Small intestine (tissue), 16 donors: ENCODE results near the gene CNBP. TPM values are rescaled to one million over a fixed set of nuclear protein-coding genes. Genes with fewer than 3 reads are reported as not detected.

Source experiments
- DNase-seq, 2 donors: peaks; one replicate each; pipeline versions ENCODE4 v3.0.0 to v3.0.0-alpha.2; 2013
- FAIRE-seq: peaks from 2 replicates; lab custom pipeline; 2012; peaks lifted over from hg19 to GRCh38; lab: Jason Lieb, UNC
- H3K27ac ChIP-seq, 3 donors: one replicate each; pipeline ENCODE4 v1.5.1; 2013; ENCODE audit warnings: low read length in 2 of 3, mild to moderate bottlenecking in 2 of 3, control low read depth in 1 of 3, inconsistent platforms in 1 of 3, low read depth in 1 of 3, moderate library complexity in 1 of 3
- H3K27me3 ChIP-seq, 3 donors: one replicate each; pipeline ENCODE4 v1.6.1; 2013; ENCODE audit warnings: low read length in 3 of 3, inconsistent platforms in 1 of 3; ENCODE audit not compliant: control insufficient read depth in 3 of 3, insufficient read depth in 3 of 3
- H3K36me3 ChIP-seq, 3 donors: one replicate each; pipeline ENCODE4 v1.6.1; 2013; ENCODE audit warnings: low read length in 3 of 3, inconsistent platforms in 1 of 3, low read depth in 1 of 3, mild to moderate bottlenecking in 1 of 3, moderate library complexity in 1 of 3; ENCODE audit not compliant: control insufficient read depth in 3 of 3, insufficient read depth in 2 of 3
- H3K4me1 ChIP-seq, 3 donors: one replicate each; pipeline ENCODE4 v1.6.1; 2013; ENCODE audit warnings: low read length in 2 of 3, inconsistent platforms in 1 of 3, low read depth in 1 of 3, mild to moderate bottlenecking in 1 of 3, moderate library complexity in 1 of 3; ENCODE audit not compliant: control insufficient read depth in 3 of 3, insufficient read depth in 2 of 3
- H3K4me3 ChIP-seq, 3 donors: one replicate each; pipeline ENCODE4 v1.5.1; 2013; ENCODE audit warnings: low read length in 3 of 3, control low read depth in 1 of 3, inconsistent platforms in 1 of 3, low read depth in 1 of 3, mild to moderate bottlenecking in 1 of 3, moderate library complexity in 1 of 3
- H3K9me3 ChIP-seq, 2 donors: one replicate each; pipeline ENCODE4 v1.6.1; 2013; ENCODE audit warnings: low read depth in 1 of 2, low read length in 1 of 2; ENCODE audit not compliant: control insufficient read depth in 2 of 2, insufficient read depth in 1 of 2
- WGBS, 3 donors: extraction: QIAGEN DNeasy Blood & Tissue Kit; methylation state at CpG; one replicate each; pipeline ENCODE4 v1.1.7; 2013; 5-methylcytosine and 5-hydroxymethylcytosine counted together
- long read RNA-seq, 10 donors: transcript quantifications; one replicate each; lab custom pipeline, GENCODE V29; 2026
- polyA plus RNA-seq, 4 donors: library from polyadenylated mRNA; stranded (reverse) in 3 of 4; unstranded in 1 of 4; fragments of 200-250 nt in 3 of 4; fragments of 120-200 nt in 1 of 4; gene quantifications; one replicate each; pipeline versions ENCODE4 v1.2.1 to v1.2.3, GENCODE V29; 2013
- donor health status: healthy with polysubstance abuse.
- donor health status: control.
- donor health status: control.
- donor health status: Bipolar disorder and iron deficiency.
- donor health status: healthy.

Gene CNBP
- 100 to 1,000 TPM; 256 to 424 (median 325) TPM for polyA plus RNA-seq
- long read RNA-seq, donor 1 = 0 reads
- long read RNA-seq, donor 2, transcript CNBP-201 (5 exons, 1,664 nt) = major isoform, 29 of 65 reads
- long read RNA-seq, donor 2, transcript CNBP-204 (5 exons, 1,641 nt) = minor isoform, 7 of 65 reads
- long read RNA-seq, donor 2, transcript CNBP-207 (5 exons, 1,626 nt) = minor isoform, 20 of 65 reads
- long read RNA-seq, donor 2, partial matches to known transcripts = 0 of 65 reads
- long read RNA-seq, donor 2, other reads (novel, unspliced or antisense) = 7 of 65 reads
- long read RNA-seq, donor 3, transcript CNBP-207 (5 exons, 1,626 nt) = minor isoform, 29 of 109 reads
- long read RNA-seq, donor 3, transcript CNBP-204 (5 exons, 1,641 nt) = minor isoform, 16 of 109 reads
- long read RNA-seq, donor 3, transcript CNBP-201 (5 exons, 1,664 nt) = major isoform, 41 of 109 reads
- long read RNA-seq, donor 3, partial matches to known transcripts = 6 of 109 reads
- long read RNA-seq, donor 3, other reads (novel, unspliced or antisense) = 10 of 109 reads
- long read RNA-seq, donor 4, partial matches to known transcripts = 0 of 6 reads
- long read RNA-seq, donor 4, other reads (novel, unspliced or antisense) = 0 of 6 reads
- long read RNA-seq, donor 5, transcript CNBP-207 (5 exons, 1,626 nt) = major isoform, 16 of 46 reads
- long read RNA-seq, donor 5, transcript CNBP-201 (5 exons, 1,664 nt) = minor isoform, 9 of 46 reads
- long read RNA-seq, donor 5, partial matches to known transcripts = 11 of 46 reads
- long read RNA-seq, donor 5, other reads (novel, unspliced or antisense) = 6 of 46 reads
- long read RNA-seq, donor 6, transcript CNBP-201 (5 exons, 1,664 nt) = major isoform, 41 of 125 reads
- long read RNA-seq, donor 6, transcript CNBP-204 (5 exons, 1,641 nt) = minor isoform, 21 of 125 reads
- long read RNA-seq, donor 6, transcript CNBP-207 (5 exons, 1,626 nt) = minor isoform, 33 of 125 reads
- long read RNA-seq, donor 6, partial matches to known transcripts = 5 of 125 reads
- long read RNA-seq, donor 6, other reads (novel, unspliced or antisense) = 20 of 125 reads
- long read RNA-seq, donor 7 = 0 reads
- long read RNA-seq, donor 8, transcript CNBP-207 (5 exons, 1,626 nt) = minor isoform, 5 of 15 reads
- long read RNA-seq, donor 8, transcript CNBP-201 (5 exons, 1,664 nt) = major isoform, 8 of 15 reads
- long read RNA-seq, donor 8, partial matches to known transcripts = 0 of 15 reads
- long read RNA-seq, donor 8, other reads (novel, unspliced or antisense) = 0 of 15 reads
- long read RNA-seq, donor 9, transcript CNBP-204 (5 exons, 1,641 nt) = minor isoform, 6 of 35 reads
- long read RNA-seq, donor 9, transcript CNBP-207 (5 exons, 1,626 nt) = minor isoform, 11 of 35 reads
- long read RNA-seq, donor 9, transcript CNBP-201 (5 exons, 1,664 nt) = major isoform, 16 of 35 reads
- long read RNA-seq, donor 9, partial matches to known transcripts = 0 of 35 reads
- long read RNA-seq, donor 9, other reads (novel, unspliced or antisense) = 0 of 35 reads
- long read RNA-seq, donor 10, transcript CNBP-207 (5 exons, 1,626 nt) = minor isoform, 67 of 188 reads
- long read RNA-seq, donor 10, transcript CNBP-204 (5 exons, 1,641 nt) = minor isoform, 17 of 188 reads
- long read RNA-seq, donor 10, transcript CNBP-201 (5 exons, 1,664 nt) = major isoform, 70 of 188 reads
- long read RNA-seq, donor 10, partial matches to known transcripts = 19 of 188 reads
- long read RNA-seq, donor 10, other reads (novel, unspliced or antisense) = 5 of 188 reads

- 0% methylated on average over 60 to 83 of the region's 83 CpGs for WGBS, 3 donors
- H3K36me3 ChIP-seq = peaks cover 0 to 8% (median 2%) of the 10 kb centered on the region in 3 donors
- peak within 1 kb of the TSS; percentile 99 to 100 (median 99) for H3K27ac ChIP-seq
- H3K9me3 ChIP-seq = no peaks in the 10 kb centered on the region
- peak within 1 kb of the TSS; percentile 95 to 99 (median 96) for H3K4me3 ChIP-seq
- H3K27me3 ChIP-seq = no peaks in the 10 kb centered on the region
- DNase-seq (peak; percentile 96 to 99), FAIRE-seq (no peak)
- peaks cover 0 to 30% (median 0%) of the 10 kb centered on the region in 3 donors for H3K4me1 ChIP-seq
These were observed at the start of gene CNBP for GRCh38 chr3:129183569-129184395. CNBP (minus strand) TSS chr3:129183896; CDS start chr3:129171757, 12,139 bp downstream.

- H3K27me3 ChIP-seq = no peaks in the 10 kb centered on the region
- FAIRE-seq = no peak
- no peak overlapping the region for H3K27ac ChIP-seq
- peaks cover 0 to 7% (median 0%) of the 10 kb centered on the region in 3 donors for H3K4me1 ChIP-seq
- peak in 1 of 2 donors; percentile 45 for DNase-seq
- WGBS, 3 donors = 68 to 78% (median 74%) methylated on average over 10 of the region's 10 CpGs
- H3K4me3 ChIP-seq = no peak overlapping the region
- no peaks in the 10 kb centered on the region for H3K36me3 ChIP-seq
- peaks cover 0 to 2% of the 10 kb centered on the region in 2 donors for H3K9me3 ChIP-seq
These were observed 47.8 kb upstream of the CNBP start for GRCh38 chr3:129231331-129232119.

GRCh38 chr3:129230311-129231019 is 46.8 kb upstream of the CNBP start:
- H3K9me3 ChIP-seq = peaks cover 0 to under 1% of the 10 kb centered on the region in 2 donors
- no peak overlapping the region for H3K27ac ChIP-seq
- 52 to 56% (median 55%) methylated on average over 7 of the region's 7 CpGs for WGBS, 3 donors
- H3K4me3 ChIP-seq = no peak overlapping the region
- FAIRE-seq = no peak
- no peaks in the 10 kb centered on the region for H3K36me3 ChIP-seq
- H3K27me3 ChIP-seq = no peaks in the 10 kb centered on the region
- H3K4me1 ChIP-seq = peaks cover 0 to 10% (median 0%) of the 10 kb centered on the region in 3 donors
- peak; percentile 42 to 73 for DNase-seq

- no peak overlapping the region for H3K4me3 ChIP-seq
- DNase-seq (no peak), FAIRE-seq (no peak)
- H3K9me3 ChIP-seq = no peaks in the 10 kb centered on the region
- peaks cover 0 to 12% (median 0%) of the 10 kb centered on the region in 3 donors for H3K4me1 ChIP-seq
- H3K27ac ChIP-seq = peak overlapping the region in 2 of 3 donors; percentile 12 to 64
- H3K27me3 ChIP-seq = no peaks in the 10 kb centered on the region
- no peaks in the 10 kb centered on the region for H3K36me3 ChIP-seq
- 69 to 77% (median 74%) methylated on average over 11 of the region's 11 CpGs for WGBS, 3 donors
These were observed 45.3 kb upstream of the CNBP start for GRCh38 chr3:129228891-129229585.

- Histone ChIP-seq H3K4me3 (no peak overlapping the region), H3K36me3 (no peaks in the 10 kb centered on the region), H3K4me1 (peaks cover 0 to 12% (median 0%) of the 10 kb centered on the region in 3 donors), H3K9me3 (no peaks in the 10 kb centered on the region), H3K27me3 (no peaks in the 10 kb centered on the region), H3K27ac (no peak overlapping the region)
- 76 to 79% (median 76%) methylated on average over 6 of the region's 6 CpGs for WGBS, 3 donors
- DNase-seq (peak in 1 of 2 donors; percentile 35), FAIRE-seq (no peak)
These were observed 42.7 kb upstream of the CNBP start for GRCh38 chr3:129226374-129226773.

- Histone ChIP-seq H3K27me3 (no peaks in the 10 kb centered on the region), H3K4me3 (peak overlapping the region in 1 of 3 donors; percentile 11), H3K27ac (peak overlapping the region; percentile 70 to 84 (median 78)), H3K36me3 (no peaks in the 10 kb centered on the region), H3K4me1 (peaks cover 0 to 12% (median 0%) of the 10 kb centered on the region in 3 donors), H3K9me3 (no peaks in the 10 kb centered on the region)
- FAIRE-seq = no peak
- WGBS, 3 donors = 3 to 5% (median 4%) methylated on average over 9 of the region's 9 CpGs
- DNase-seq = peak; percentile 88 to 96
These were observed 41.3 kb upstream of the CNBP start for GRCh38 chr3:129224984-129225393.
